Liver (tissue), 9 donors: ENCODE data around the gene RXFP2. TPM values are rescaled to one million over a fixed set of nuclear protein-coding genes. Genes with fewer than 3 reads are reported as not detected.

ENCODE experiments used
- DNase-seq: peaks from one replicate; pipeline ENCODE4 v3.0.0-alpha.2; 2017; ENCODE audit warnings: low spot score
- H3K27ac ChIP-seq, 2 donors: one replicate each; pipeline ENCODE4 v1.7.0; 2013; ENCODE audit warnings: inconsistent platforms in 2 of 2, low read length in 2 of 2, control low read depth in 1 of 2, low read depth in 1 of 2, mild to moderate bottlenecking in 1 of 2
- H3K27me3 ChIP-seq, 4 donors: one replicate each; pipeline versions ENCODE4 v1.6.1 to v1.7.0; 2013; ENCODE audit warnings: low read length in 3 of 4, inconsistent platforms in 1 of 4, mild to moderate bottlenecking in 1 of 4, moderate library complexity in 1 of 4; ENCODE audit not compliant: control insufficient read depth in 4 of 4, insufficient read depth in 4 of 4
- H3K36me3 ChIP-seq, 4 donors: one replicate each; pipeline versions ENCODE4 v1.6.1 to v1.7.0; 2013; ENCODE audit warnings: low read length in 3 of 4, mild to moderate bottlenecking in 3 of 4, low read depth in 1 of 4, moderate library complexity in 1 of 4; ENCODE audit not compliant: control insufficient read depth in 4 of 4, insufficient read depth in 3 of 4
- H3K4me1 ChIP-seq, 4 donors: one replicate each; pipeline versions ENCODE4 v1.6.1 to v1.7.0; 2013; ENCODE audit warnings: low read length in 3 of 4, mild to moderate bottlenecking in 3 of 4, moderate library complexity in 1 of 4; ENCODE audit not compliant: control insufficient read depth in 4 of 4, insufficient read depth in 4 of 4
- H3K4me3 ChIP-seq, 3 donors: one replicate each; pipeline versions ENCODE4 v1.6.1 to v1.7.0; 2013; ENCODE audit warnings: low read length in 3 of 3, control low read depth in 1 of 3, low read depth in 1 of 3, mild to moderate bottlenecking in 1 of 3
- H3K9ac ChIP-seq, 2 donors: one replicate each; pipeline ENCODE4 v1.7.0; 2013; ENCODE audit warnings: low read length in 2 of 2, mild to moderate bottlenecking in 2 of 2, moderate library complexity in 2 of 2, control low read depth in 1 of 2, low read depth in 1 of 2
- H3K9me3 ChIP-seq, 4 donors: one replicate each; pipeline versions ENCODE4 v1.6.1 to v1.7.0; 2013; ENCODE audit warnings: low read length in 3 of 4; ENCODE audit not compliant: control insufficient read depth in 4 of 4
- CTCF ChIP-seq: fragments of 150-350 bp; IDR thresholded peaks from 2 replicates; pipeline ENCODE4 v1.5.1; 2017; ENCODE audit warnings: improper control_type of control experiment, low read depth, low read length; ENCODE audit not compliant: missing input control
- EGR1 ChIP-seq, 2 donors: IDR thresholded peaks; 2 replicates each; pipeline ENCODE4 v1.6.1; 2016 to 2018; ENCODE audit warnings: antibody characterized with exemption in 2 of 2, low read depth in 2 of 2
- FOXA1 ChIP-seq: IDR thresholded peaks from 2 replicates; pipeline ENCODE4 v1.6.1; 2016; ENCODE audit warnings: antibody characterized with exemption
- FOXA2 ChIP-seq: IDR thresholded peaks from 2 replicates; pipeline ENCODE4 v1.6.1; 2016; ENCODE audit warnings: antibody characterized with exemption
- GABPA ChIP-seq, 2 donors: IDR thresholded peaks in 1 of 2; conservative IDR thresholded peaks in 1 of 2; 2 replicates each; pipeline ENCODE4 v1.6.1; 2016; ENCODE audit warnings: antibody characterized with exemption in 2 of 2, mild to moderate bottlenecking in 1 of 2, moderate library complexity in 1 of 2
- HNF4A ChIP-seq, 2 donors: conservative IDR thresholded peaks; 2 replicates each; pipeline ENCODE4 v1.6.1; 2016; ENCODE audit warnings: antibody characterized with exemption in 2 of 2, mild to moderate bottlenecking in 2 of 2
- HNF4G ChIP-seq: IDR thresholded peaks from 2 replicates; pipeline ENCODE4 v1.6.1; 2016; ENCODE audit warnings: antibody characterized with exemption
- JUND ChIP-seq, 2 donors: IDR thresholded peaks; 2 replicates each; pipeline ENCODE4 v1.6.1; 2016; ENCODE audit warnings: antibody characterized with exemption in 2 of 2
- MAX ChIP-seq: IDR thresholded peaks from 2 replicates; pipeline ENCODE4 v1.6.1; 2016; ENCODE audit warnings: antibody characterized with exemption
- NR2F2 ChIP-seq: IDR thresholded peaks from 2 replicates; pipeline ENCODE4 v1.6.1; 2016; ENCODE audit warnings: antibody characterized with exemption
- RAD21 ChIP-seq, 2 donors: IDR thresholded peaks; 2 replicates each; pipeline ENCODE4 v1.6.1; 2016; ENCODE audit warnings: antibody characterized with exemption in 2 of 2, mild to moderate bottlenecking in 2 of 2
- RXRA ChIP-seq, 2 donors: IDR thresholded peaks; 2 replicates each; pipeline ENCODE4 v1.6.1; 2017 to 2018; ENCODE audit warnings: antibody characterized with exemption in 2 of 2, mild to moderate bottlenecking in 1 of 2
- SP1 ChIP-seq: IDR thresholded peaks from 2 replicates; pipeline ENCODE4 v1.6.1; 2018; ENCODE audit warnings: antibody characterized with exemption, mild to moderate bottlenecking
- TAF1 ChIP-seq: conservative IDR thresholded peaks from 2 replicates; pipeline ENCODE4 v1.6.1; 2016; ENCODE audit warnings: antibody characterized with exemption, mild to moderate bottlenecking
- YY1 ChIP-seq: IDR thresholded peaks from 2 replicates; pipeline ENCODE4 v1.6.1; 2016; ENCODE audit warnings: antibody characterized with exemption, mild to moderate bottlenecking
- WGBS: extraction: QIAGEN DNeasy Blood & Tissue Kit; methylation state at CpG from one replicate; pipeline ENCODE4 v1.1.7; 2013; 5-methylcytosine and 5-hydroxymethylcytosine counted together
- polyA plus RNA-seq, 2 donors: library from polyadenylated mRNA; stranded (reverse) in 1 of 2; unstranded in 1 of 2; fragments of 200-250 nt in 1 of 2; fragments of >200 nt in 1 of 2; fragmentation: Nextera tagmentation in 1 of 2; extraction: Ambion mirVana in 1 of 2; gene quantifications; one replicate each; pipeline versions ENCODE4 v1.2.1 to v1.2.3, GENCODE V29; 2013 to 2015
- total RNA-seq, 2 donors: library from RNA; depleted of rRNA; stranded (reverse); fragments of >200 nt; gene quantifications; one replicate each; pipeline ENCODE4 v1.2.3, GENCODE V29; 2014
- TF ChIP-seq, protein P1 (sequence below): IDR thresholded peaks from 2 replicates; pipeline ENCODE4 v1.6.1; 2016; ENCODE audit warnings: antibody characterized with exemption
- TF ChIP-seq, protein P2 (sequence below): IDR thresholded peaks from 2 replicates; pipeline ENCODE4 v1.6.1; 2016; ENCODE audit warnings: antibody characterized with exemption
- TF ChIP-seq, protein P3 (sequence below): IDR thresholded peaks from 2 replicates; pipeline ENCODE4 v1.6.1; 2016; ENCODE audit warnings: antibody characterized with exemption, mild to moderate bottlenecking
- donor health status: healthy.
- donor health status: healthy.
- donor health status: healthy.
- donor health status: healthy.
- donor health status: healthy.

Gene RXFP2
- total and polyA plus RNA-seq, 4 donors, result not detected

DNA sequence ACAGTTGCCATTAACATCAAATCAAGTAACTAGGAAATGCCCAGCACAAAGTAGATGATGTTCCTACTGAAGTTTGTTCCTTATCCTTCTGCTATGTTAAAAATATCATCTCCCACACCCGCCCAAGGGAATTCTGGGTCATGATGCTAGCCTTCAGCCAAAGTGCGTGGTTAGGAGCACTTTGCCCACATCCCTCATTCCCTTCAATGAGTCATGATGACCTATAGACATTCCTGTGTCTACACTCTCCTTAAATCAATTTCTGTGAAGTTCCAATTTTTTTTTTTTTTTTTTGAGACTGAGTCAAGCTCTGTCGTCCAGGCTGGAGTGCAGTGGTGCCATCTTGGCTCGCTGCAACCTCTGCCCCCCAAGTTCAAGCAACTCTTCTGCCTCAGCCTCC, 17.0 kb downstream of the RXFP2 start:
- no peaks in the 10 kb centered on the region for H3K4me1 ChIP-seq
- H3K4me3 ChIP-seq, result no peak overlapping the region
- H3K9ac ChIP-seq, result no peak overlapping the region
- no peak for DNase-seq
- H3K9me3 ChIP-seq, result no peaks in the 10 kb centered on the region
- no peaks in the 10 kb centered on the region for H3K36me3 ChIP-seq
- 64% methylated on average over 4 of the region's 4 CpGs for WGBS
- TF ChIP-seq RXRA (IDR thresholded peaks at IDR 0.05) (no peak), RAD21 (IDR thresholded peaks at IDR 0.05) (no peak), FOXA1 (no peak), HNF4G (no peak), GABPA (IDR thresholded peaks at IDR 0.05 in 1 of 2, conservative IDR thresholded peaks at IDR 0.05 in 1 of 2) (no peak), SP1 (no peak), CTCF (no peak), FOXA2 (no peak), YY1 (no peak), NR2F2 (no peak), EGR1 (IDR thresholded peaks at IDR 0.05; ENCODE audit: low read depth in 2 of 2) (no peak), TAF1 (no peak), HNF4A (conservative IDR thresholded peaks at IDR 0.05) (no peak), JUND (IDR thresholded peaks at IDR 0.05) (no peak), MAX (no peak)
- TF ChIP-seq, protein P1, sequence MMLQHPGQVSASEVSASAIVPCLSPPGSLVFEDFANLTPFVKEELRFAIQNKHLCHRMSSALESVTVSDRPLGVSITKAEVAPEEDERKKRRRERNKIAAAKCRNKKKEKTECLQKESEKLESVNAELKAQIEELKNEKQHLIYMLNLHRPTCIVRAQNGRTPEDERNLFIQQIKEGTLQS, result no peak
- TF ChIP-seq, protein P2, sequence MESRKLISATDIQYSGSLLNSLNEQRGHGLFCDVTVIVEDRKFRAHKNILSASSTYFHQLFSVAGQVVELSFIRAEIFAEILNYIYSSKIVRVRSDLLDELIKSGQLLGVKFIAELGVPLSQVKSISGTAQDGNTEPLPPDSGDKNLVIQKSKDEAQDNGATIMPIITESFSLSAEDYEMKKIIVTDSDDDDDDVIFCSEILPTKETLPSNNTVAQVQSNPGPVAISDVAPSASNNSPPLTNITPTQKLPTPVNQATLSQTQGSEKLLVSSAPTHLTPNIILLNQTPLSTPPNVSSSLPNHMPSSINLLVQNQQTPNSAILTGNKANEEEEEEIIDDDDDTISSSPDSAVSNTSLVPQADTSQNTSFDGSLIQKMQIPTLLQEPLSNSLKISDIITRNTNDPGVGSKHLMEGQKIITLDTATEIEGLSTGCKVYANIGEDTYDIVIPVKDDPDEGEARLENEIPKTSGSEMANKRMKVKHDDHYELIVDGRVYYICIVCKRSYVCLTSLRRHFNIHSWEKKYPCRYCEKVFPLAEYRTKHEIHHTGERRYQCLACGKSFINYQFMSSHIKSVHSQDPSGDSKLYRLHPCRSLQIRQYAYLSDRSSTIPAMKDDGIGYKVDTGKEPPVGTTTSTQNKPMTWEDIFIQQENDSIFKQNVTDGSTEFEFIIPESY, result no peak
- TF ChIP-seq, protein P3, sequence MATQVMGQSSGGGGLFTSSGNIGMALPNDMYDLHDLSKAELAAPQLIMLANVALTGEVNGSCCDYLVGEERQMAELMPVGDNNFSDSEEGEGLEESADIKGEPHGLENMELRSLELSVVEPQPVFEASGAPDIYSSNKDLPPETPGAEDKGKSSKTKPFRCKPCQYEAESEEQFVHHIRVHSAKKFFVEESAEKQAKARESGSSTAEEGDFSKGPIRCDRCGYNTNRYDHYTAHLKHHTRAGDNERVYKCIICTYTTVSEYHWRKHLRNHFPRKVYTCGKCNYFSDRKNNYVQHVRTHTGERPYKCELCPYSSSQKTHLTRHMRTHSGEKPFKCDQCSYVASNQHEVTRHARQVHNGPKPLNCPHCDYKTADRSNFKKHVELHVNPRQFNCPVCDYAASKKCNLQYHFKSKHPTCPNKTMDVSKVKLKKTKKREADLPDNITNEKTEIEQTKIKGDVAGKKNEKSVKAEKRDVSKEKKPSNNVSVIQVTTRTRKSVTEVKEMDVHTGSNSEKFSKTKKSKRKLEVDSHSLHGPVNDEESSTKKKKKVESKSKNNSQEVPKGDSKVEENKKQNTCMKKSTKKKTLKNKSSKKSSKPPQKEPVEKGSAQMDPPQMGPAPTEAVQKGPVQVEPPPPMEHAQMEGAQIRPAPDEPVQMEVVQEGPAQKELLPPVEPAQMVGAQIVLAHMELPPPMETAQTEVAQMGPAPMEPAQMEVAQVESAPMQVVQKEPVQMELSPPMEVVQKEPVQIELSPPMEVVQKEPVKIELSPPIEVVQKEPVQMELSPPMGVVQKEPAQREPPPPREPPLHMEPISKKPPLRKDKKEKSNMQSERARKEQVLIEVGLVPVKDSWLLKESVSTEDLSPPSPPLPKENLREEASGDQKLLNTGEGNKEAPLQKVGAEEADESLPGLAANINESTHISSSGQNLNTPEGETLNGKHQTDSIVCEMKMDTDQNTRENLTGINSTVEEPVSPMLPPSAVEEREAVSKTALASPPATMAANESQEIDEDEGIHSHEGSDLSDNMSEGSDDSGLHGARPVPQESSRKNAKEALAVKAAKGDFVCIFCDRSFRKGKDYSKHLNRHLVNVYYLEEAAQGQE, result no peak
- H3K27ac ChIP-seq, result no peak overlapping the region
- peaks cover 0 to 13% (median 5%) of the 10 kb centered on the region in 4 donors for H3K27me3 ChIP-seq
